Neutrophil (primary cell): ENCODE measurements around the gene TAOK1.

Experiments used
- H3K27ac ChIP-seq: fragments of 200-600 bp; sonication (generic); 2 replicates; pipeline ENCODE4 v1.5.1; 2016; ENCODE audit warnings: mild to moderate bottlenecking, moderate library complexity
- H3K27me3 ChIP-seq: fragments of 200-600 bp; sonication (generic); 2 replicates; pipeline ENCODE4 v1.6.0; 2016; ENCODE audit warnings: mild to moderate bottlenecking
- H3K36me3 ChIP-seq: fragments of 200-600 bp; sonication (generic); 2 replicates; pipeline ENCODE4 v1.5.1; 2017
- H3K4me1 ChIP-seq, 2 experiments: fragments of 200-600 bp in 1 of 2; sonication (generic) in 1 of 2; 1 replicate in 1 of 2; 2 replicates in 1 of 2; pipeline versions ENCODE4 v1.5.1 to v1.6.1; 2013 to 2016; ENCODE audit warnings: low read depth in 1 of 2, low read length in 1 of 2, mild to moderate bottlenecking in 1 of 2, moderate library complexity in 1 of 2; ENCODE audit not compliant: control insufficient read depth in 1 of 2, insufficient read depth in 1 of 2
- H3K4me3 ChIP-seq, 2 experiments: fragments of 200-600 bp in 1 of 2; sonication (generic) in 1 of 2; 1 replicate in 1 of 2; 2 replicates in 1 of 2; pipeline ENCODE4 v1.5.1; 2013 to 2016; ENCODE audit warnings: low read depth in 1 of 2, low read length in 1 of 2, mild to moderate bottlenecking in 1 of 2, moderate library complexity in 1 of 2
- H3K9me3 ChIP-seq: fragments of 200-600 bp; sonication (generic); 2 replicates; pipeline ENCODE4 v1.5.1; 2016
- CTCF ChIP-seq: fragments of 200-600 bp; sonication (generic); IDR thresholded peaks from 2 replicates; pipeline ENCODE4 v1.5.1; 2016; ENCODE audit warnings: antibody characterized with exemption

Gene TAOK1

GRCh38 chr17:29566473-29567303 lies 176.5 kb downstream of the TAOK1 start, which contains the start of gene ABHD15:
Gene ABHD15 (minus strand): TSS chr17:29567037. CDS start chr17:29566966, 71 bp downstream.
- TF ChIP-seq CTCF = no peak
- peaks cover 35 to 38% of the 10 kb centered on the region in 2 experiments for H3K4me1 ChIP-seq

GRCh38 chr17:29567304-29567553 lies 177.1 kb downstream of the TAOK1 start:
- Histone ChIP-seq H3K9me3 (no peaks in the 10 kb centered on the region), H3K36me3 (no peaks in the 10 kb centered on the region), H3K4me3 (peak overlapping the region; percentile 72 to 73), H3K4me1 (peaks cover 35 to 38% of the 10 kb centered on the region in 2 experiments), H3K27me3 (peaks cover 58% of the 10 kb centered on the region), H3K27ac (no peak overlapping the region)
- no peak for TF ChIP-seq CTCF

More at GRCh38 chr17:29566473-29567303, 176.5 kb downstream of the TAOK1 start, which contains the start of gene ABHD15:
- H3K9me3 ChIP-seq = no peaks in the 10 kb centered on the region
- peaks cover 59% of the 10 kb centered on the region for H3K27me3 ChIP-seq
- no peak within 1 kb of the TSS for H3K27ac ChIP-seq
- H3K4me3 ChIP-seq = peak within 1 kb of the TSS; percentile 72 to 73
- H3K36me3 ChIP-seq = no peaks in the 10 kb centered on the region

- Histone ChIP-seq H3K27me3 (peaks cover 63% of the 10 kb centered on the region), H3K36me3 (no peaks in the 10 kb centered on the region), H3K4me3 (peak overlapping the region; percentile 72 to 73), H3K27ac (no peak overlapping the region), H3K4me1 (peaks cover 35 to 42% of the 10 kb centered on the region in 2 experiments), H3K9me3 (no peaks in the 10 kb centered on the region)
- no peak for TF ChIP-seq CTCF
Measured at GRCh38 chr17:29567554-29568330, 177.6 kb downstream of the TAOK1 start.

GRCh38 chr17:29568331-29569244 lies 178.4 kb downstream of the TAOK1 start, which contains the start of gene TP53I13:
Gene TP53I13 (plus strand): TSS chr17:29568701. CDS start chr17:29568759, 58 bp downstream.
- H3K27ac ChIP-seq = peak within 1 kb of the TSS; percentile 25
- no peaks in the 10 kb centered on the region for H3K9me3 ChIP-seq
- H3K36me3 ChIP-seq = peaks cover 3% of the 10 kb centered on the region
- peaks cover 35 to 45% of the 10 kb centered on the region in 2 experiments for H3K4me1 ChIP-seq
- TF ChIP-seq CTCF = no peak
- peaks cover 65% of the 10 kb centered on the region for H3K27me3 ChIP-seq
- peak within 1 kb of the TSS; percentile 72 to 73 for H3K4me3 ChIP-seq
